Putamen (tissue), 1 donor: Measurements from ENCODE around the gene IGF1.
"Not testable (repeated sequence)": the region's sequence is repeated elsewhere in the genome, so short reads cannot be mapped to it uniquely, and the experiment has no call there.

ENCODE experiments used
- DNase-seq: peaks from one replicate; pipeline ENCODE4 v3.0.0-alpha.2; 2016; ENCODE audit warnings: low spot score

Gene IGF1

GRCh38 chr12:102379346-102380162, 100.8 kb downstream of the IGF1 start:
- DNase-seq = no peak

GRCh38 chr12:102376781-102377180, 103.6 kb downstream of the IGF1 start:
- DNase-seq = no peak

GRCh38 chr12:102376181-102376747, 104.1 kb downstream of the IGF1 start:
- DNase-seq = no peak

- no peak for DNase-seq
These were observed 106.2 kb downstream of the IGF1 start for GRCh38 chr12:102374190-102374589.

GRCh38 chr12:102372087-102372486, 108.3 kb downstream of the IGF1 start:
- DNase-seq = no peak

- no peak for DNase-seq
These were observed 109.2 kb downstream of the IGF1 start for GRCh38 chr12:102371165-102371564.

GRCh38 chr12:102369876-102370275, 110.5 kb downstream of the IGF1 start:
- no peak for DNase-seq

GRCh38 chr12:102365365-102365764, 115.0 kb downstream of the IGF1 start:
- DNase-seq = no peak

- no peak for DNase-seq
These were observed 115.7 kb downstream of the IGF1 start for GRCh38 chr12:102364709-102365108.

GRCh38 chr12:102356690-102357089, 123.7 kb downstream of the IGF1 start:
- no peak for DNase-seq

GRCh38 chr12:102354281-102354680, 126.1 kb downstream of the IGF1 start:
- DNase-seq = not testable (repeated sequence)

- DNase-seq = no peak
These were observed 129.0 kb downstream of the IGF1 start for GRCh38 chr12:102351322-102351721.

- DNase-seq = no peak
These were observed 130.3 kb downstream of the IGF1 start for GRCh38 chr12:102350070-102350469.

- DNase-seq = no peak
These were observed 131.3 kb downstream of the IGF1 start for GRCh38 chr12:102349079-102349478.

GRCh38 chr12:102347811-102348210, 132.6 kb downstream of the IGF1 start:
- no peak for DNase-seq
